ENCODE measurements around the gene PGAP3. TPM values are rescaled to one million over a fixed set of nuclear protein-coding genes. Genes with fewer than 3 reads are reported as not detected.

Gene PGAP3
- total RNA-seq, 1 donor from 2014 or later, result 5.4 TPM

- DNase-seq, result no peak
These were observed 17.7 kb downstream of the PGAP3 start for GRCh38 chr17:39669897-39670735.

GRCh38 chr17:39667945-39668924, 19.6 kb downstream of the PGAP3 start, which contains the start of gene PNMT:
TSS of gene PNMT (plus strand) at chr17:39668453. CDS start at chr17:39668476, 23 bp downstream.
- DNase-seq, result peak; percentile 79

GRCh38 chr17:39667262-39667944, 20.5 kb downstream of the PGAP3 start:
- DNase-seq, result no peak

GRCh38 chr17:39666601-39667261, 21.1 kb downstream of the PGAP3 start:
- DNase-seq, result no peak

GRCh38 chr17:39666231-39666600, 21.6 kb downstream of the PGAP3 start:
- DNase-seq, result no peak

GRCh38 chr17:39665642-39666224, 22.1 kb downstream of the PGAP3 start:
- DNase-seq, result no peak

GRCh38 chr17:39664581-39665561, 23.0 kb downstream of the PGAP3 start, which contains the start of gene TCAP:
TSS of gene TCAP (plus strand) at chr17:39665349. CDS start at chr17:39665360, 11 bp downstream.
- DNase-seq, result no peak

GRCh38 chr17:39663688-39664580, 23.9 kb downstream of the PGAP3 start:
- DNase-seq, result peak; percentile 48

- DNase-seq, result no peak
These were observed 24.5 kb downstream of the PGAP3 start for GRCh38 chr17:39663340-39663687.

GRCh38 chr17:39662551-39663339, 25.1 kb downstream of the PGAP3 start:
- DNase-seq, result no peak

- no peak for DNase-seq
These were observed 25.9 kb downstream of the PGAP3 start for GRCh38 chr17:39661744-39662541.

- DNase-seq, result no peak
These were observed 27.2 kb downstream of the PGAP3 start for GRCh38 chr17:39660397-39661385.

GRCh38 chr17:39660011-39660360, 27.9 kb downstream of the PGAP3 start:
- no peak for DNase-seq

- peak; percentile 77 for DNase-seq
These were observed 28.4 kb downstream of the PGAP3 start for GRCh38 chr17:39659279-39660010.

- no peak for DNase-seq
These were observed 29.1 kb downstream of the PGAP3 start for GRCh38 chr17:39658760-39659159.

- DNase-seq, result no peak
These were observed 29.5 kb downstream of the PGAP3 start for GRCh38 chr17:39658346-39658745.
